COR-L47 (cell line): ENCODE results near the gene POC1A.

Experiments used
- DNase-seq: peaks from one replicate; lab custom pipeline; 2025; lab: John Stamatoyannopoulos, UW

POC1A gene

DNA sequence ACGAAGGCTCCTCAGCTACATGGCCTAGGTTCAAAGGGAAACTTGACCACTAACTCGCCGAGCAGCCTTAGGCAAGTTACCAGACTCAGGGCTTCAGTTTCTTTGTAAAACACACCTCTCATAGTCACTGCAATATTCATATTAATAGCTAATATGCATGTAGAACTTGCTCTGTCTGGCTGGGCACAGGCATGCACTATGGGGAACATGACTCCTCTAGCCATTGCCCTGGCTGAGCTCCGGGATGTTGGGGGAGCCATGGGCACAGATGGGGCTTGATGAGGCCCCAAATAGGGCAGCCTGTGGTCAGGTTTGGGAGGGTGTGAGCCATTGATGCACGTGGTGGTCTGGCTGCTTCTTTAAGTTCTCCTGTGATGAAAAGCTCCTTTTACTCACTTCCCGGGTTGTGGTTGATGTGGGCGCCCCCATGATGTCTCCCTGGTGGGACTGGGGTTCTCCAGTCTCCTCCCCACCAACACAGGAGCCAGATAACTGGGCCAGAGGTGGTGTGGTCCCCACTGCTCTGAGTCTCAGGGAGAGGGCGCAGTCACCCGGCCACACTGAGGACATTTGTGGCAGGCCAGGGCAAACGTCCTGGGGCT, 68.4 kb downstream of the POC1A start:
- no peak for DNase-seq

DNA sequence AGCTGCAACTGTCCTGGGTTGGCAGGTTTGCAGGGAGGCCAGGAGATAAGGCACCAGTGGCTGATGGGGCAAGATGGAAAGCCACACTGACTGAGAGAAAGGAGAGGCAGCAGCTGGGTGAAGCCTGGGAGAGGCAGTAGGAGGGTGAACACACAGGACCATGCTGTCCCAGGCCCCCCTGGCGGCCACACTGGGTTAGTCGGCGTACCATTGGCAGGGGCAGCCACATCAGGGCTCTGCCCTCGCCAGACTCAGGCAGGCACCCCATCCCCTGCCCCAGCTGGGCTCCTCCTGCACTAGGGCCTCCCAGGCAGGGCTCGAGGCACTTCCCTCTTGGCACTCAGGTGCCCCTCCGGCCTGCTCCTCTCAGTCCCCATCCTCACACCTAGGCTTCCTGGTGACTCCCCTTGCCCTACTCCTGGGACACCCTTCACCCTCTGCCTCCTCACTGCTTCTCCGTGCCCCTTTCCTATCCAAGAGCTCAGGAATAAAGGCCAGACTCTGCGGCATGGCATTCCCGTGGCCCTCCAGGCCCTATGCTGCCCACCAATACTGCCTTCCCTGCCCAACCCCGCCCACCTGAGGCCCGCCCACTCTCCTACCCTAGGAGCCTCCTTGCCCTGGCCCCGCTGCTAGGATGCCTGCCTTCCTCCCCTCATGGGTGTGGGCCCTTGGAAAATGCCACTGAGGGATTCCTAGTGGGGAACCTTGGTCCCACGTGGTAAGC, 69.1 kb downstream of the POC1A start:
- DNase-seq = no peak

DNA sequence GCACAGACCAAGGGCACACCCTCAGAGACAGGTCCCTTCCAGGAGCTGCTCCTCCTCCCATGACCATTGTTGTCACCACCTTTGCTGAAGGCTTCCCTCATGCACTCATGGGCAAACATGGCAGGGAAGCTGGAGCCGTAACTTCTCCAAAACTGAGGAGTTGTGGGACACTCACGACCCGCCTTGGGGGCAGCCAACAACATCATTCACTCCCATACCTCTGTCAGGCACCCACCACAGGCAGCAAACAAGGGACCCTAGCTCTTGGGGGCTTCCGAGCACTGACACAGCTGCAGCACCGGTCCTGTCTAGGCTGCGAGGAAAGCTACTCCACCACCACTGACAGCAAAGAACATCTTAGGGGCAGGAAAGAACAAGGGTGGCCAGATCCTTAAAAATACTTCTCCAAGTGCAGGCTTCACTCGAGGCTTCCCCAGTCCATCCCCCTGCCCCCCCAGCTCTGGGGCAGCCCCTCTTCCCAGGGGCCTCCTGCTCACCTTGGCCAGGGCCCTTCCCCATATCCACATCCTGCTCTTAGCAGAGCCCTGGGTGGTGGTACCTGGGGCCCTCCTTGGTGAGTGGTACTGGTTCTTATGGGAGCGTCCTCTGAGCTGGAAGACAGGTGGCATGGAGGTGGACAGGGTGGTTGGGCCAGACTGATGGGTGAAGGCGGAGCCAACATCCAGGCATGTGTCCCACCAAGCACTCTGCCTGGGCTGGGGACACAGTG, 69.8 kb downstream of the POC1A start:
- no peak for DNase-seq

DNA sequence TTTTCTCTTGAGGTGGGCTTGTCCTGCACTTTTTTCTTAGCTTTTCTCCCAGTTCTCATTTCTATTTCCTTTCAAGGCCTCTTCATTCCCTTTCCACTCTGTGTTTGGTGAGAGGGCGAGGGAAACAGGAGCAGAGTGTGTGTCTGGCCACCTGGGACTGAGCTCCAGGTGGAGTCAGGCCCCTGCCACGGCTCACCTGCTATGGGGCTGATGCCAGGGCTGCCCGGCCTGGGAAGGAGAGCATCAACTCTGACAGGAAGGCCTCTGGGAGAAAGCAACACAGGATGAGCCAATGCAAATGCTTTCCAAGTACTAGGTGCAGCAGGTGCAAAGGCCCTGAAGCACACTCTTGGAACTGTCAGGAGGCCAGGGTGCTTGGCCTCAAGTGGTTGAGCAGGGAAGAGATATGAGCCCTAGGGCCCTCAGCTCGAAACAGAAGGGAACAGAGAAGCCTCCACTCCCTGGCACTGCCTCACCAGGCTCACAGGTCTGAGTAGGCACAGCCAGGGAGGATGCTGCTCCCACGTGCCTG, 70.6 kb downstream of the POC1A start:
- DNase-seq = no peak

DNA sequence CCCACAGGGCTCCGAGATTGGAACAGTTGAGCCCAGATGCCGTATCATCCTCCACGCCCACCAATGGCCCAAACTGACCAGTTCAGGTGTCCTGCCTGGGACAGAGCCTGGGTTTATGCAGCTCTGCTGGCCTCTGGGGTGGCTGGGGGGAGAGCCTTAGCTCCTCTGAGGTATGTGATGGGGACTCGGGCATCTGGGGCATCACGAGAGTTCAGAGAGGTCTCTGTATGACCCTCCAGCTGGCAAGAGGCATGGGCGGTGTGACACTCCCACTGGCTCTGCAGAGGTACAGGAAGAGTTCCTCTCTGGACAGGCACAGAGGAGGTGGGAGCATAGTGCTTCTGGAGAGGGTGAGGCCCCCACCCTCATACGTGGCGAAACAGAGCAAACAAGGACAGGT, 71.3 kb downstream of the POC1A start:
- no peak for DNase-seq

DNA sequence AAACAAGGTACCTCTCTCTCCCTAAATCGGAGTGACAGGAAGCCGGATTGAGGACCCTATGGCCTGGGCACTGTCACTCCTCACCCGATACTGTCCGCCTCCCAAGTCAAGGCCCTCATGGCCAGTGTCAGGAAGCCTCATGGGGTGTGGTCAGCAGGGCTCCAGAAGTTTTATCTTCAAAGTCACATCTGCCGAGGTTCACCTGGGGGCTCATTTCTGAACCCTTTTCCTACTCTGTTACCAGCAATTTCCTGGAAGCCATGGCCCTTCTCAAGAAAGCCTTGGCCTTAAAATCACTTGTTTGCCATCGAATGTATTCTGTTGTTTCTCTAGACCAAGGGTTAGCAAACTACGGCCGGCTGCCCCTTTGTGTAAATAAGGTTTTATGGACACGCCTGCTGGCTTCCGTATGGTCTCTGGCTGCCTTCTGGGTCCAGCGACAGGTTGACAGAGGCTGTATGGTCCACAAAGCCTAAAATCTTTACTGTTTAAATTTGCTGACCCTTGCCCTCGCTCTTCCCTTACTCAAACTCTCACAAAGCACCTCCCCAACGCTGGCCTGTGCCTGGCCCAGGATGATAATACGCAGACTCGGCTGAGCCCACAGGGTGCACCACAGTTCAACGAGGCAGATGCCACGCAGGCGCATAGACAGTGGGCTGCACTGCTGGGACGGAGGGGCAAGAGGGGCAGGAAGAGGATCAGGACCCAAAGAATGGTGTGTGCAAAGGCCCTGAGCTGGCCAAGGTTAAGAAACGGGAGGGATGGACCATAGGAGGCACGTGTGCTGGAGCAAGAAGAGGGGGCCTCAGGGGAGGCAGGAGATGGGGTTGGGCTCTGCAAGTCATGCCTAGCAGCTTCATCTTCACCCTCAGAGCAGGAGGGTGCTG, 73.1 kb downstream of the POC1A start:
- DNase-seq = no peak

DNA sequence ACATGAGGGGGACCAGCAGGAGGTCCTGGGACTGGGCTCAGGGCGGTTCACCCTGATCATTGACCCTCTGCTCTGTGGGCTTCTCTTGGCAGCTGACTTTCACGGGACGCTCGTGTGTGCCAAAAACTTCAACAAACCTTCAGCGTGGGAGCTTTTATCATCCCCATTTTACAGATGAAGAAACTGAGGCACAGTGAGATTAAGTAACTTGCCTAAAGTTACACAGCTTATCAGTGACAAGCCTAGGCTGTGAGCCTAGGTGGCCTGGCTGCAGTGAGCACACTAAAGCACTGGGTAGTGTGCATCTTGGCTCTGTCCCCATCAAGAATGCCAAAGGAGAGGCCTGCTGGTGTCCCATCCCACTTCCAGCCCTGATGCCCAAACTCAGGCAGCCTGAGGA, 74.3 kb downstream of the POC1A start:
- no peak for DNase-seq

DNA sequence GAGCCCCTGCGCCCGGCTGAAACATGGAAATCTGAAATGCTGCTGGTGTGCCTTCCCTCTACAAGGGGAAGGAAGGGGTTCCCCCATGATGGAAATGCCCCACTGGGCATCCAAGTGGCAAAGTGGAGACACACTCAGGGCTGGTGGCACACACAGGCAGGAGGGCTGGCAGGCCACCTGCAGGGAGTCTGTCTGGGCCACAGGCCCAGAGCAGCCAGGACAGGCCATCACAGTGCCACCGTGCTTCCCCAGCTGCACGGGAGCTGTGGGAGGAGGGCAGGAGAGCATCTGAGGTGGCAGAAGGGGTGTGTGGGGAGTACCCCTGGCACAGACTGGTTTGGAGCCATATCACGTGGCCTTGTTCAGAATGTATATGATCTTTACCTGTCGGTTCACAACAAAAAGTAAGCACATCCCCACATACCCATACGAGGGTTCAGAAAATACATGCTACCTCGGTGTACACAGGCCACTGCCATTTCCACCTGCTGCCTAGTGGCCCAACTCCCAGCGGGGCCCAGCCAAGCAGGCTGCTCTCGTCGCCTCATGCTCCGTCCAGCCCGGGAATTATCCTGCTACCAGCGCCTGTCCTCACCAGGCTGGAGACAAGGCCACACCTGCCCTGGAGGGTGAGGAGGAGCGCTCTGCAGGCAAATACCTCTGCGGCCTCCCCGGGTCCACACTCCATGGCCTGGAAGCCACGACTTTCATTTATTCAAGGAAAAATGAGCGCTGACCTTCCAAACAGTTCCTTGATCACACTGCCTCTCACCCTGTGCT, 75.3 kb downstream of the POC1A start:
- DNase-seq = no peak

DNA sequence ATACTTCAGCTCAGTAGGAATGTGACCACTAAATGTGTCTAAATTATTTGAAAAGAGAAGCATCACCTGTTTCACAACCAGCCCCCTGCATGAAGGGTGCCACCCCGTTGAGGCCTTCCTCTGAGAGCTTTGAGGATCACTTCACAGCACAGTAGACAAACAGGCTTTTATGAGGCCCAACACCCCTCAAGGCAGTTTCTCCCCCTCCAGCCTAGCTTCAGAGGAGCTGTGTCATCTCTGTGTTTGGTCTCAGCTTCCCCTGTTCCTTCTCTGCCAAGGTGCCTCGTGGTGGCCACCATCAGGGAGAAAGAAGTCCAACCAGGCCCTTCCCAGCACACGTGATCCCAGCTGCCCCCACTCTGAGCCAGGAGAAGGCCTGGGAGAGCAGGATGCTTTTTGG, 76.3 kb downstream of the POC1A start:
- no peak for DNase-seq

DNA sequence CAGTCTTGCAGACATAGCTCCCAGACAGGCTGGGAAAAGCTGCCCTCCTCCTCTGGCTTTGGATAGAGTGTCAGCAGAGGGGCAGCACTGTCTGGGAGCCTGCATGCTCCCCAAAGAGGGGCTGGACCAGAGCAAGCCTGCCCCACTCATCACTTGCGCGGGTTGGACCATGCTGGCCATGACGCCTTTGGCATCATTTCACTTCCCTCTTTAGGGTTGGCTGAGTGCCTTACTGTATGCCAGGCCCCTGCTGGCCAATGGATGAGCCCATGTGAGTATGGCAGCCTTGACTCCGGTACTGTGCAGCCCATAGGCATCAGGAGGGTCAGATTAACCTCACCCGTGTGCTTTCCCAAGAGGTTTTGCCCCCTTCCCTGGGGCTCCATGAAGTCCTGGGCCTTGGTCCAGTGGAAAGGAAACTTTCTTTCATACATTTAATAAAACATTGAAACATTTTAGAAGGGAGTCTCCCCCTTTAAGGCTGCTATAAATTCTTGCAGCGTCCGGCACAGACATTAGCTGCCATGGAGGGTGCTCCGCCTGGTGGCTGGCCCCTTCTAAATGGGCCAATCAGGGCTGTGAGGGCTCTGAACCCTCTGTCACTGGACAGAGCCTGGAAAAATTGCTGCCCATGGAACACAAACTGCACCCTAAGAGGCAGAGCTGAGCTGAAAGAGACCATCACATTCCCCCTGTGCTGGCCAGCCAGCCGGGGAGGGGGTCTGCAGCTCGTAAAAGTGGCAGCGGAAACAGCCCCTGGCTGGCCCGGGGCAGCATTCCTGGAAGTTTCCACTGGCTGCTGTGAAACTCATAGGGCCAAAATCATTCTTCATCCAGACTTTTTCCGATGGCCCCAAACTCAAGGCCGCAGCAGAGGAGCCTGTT, 77.1 kb downstream of the POC1A start:
- DNase-seq = no peak

DNA sequence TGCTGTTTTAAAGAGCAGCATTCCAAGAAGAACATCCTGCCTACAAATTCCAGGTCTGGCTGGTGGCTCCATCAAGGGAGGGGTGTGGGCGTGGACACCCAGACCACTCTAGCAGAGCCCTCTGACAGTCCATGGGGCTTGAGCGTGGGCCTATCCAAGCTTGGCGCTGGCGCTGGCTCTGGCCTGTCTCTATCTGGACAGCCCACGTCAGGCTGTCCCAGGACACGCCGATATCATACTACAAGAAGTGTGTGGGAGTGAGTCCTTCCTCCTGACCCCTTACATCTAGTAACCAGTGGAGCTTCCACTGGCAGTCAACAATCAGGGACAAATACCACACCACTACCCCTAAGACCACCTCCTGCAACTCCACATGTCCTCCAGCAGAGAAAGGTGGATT, 80.7 kb downstream of the POC1A start:
- DNase-seq = no peak

DNA sequence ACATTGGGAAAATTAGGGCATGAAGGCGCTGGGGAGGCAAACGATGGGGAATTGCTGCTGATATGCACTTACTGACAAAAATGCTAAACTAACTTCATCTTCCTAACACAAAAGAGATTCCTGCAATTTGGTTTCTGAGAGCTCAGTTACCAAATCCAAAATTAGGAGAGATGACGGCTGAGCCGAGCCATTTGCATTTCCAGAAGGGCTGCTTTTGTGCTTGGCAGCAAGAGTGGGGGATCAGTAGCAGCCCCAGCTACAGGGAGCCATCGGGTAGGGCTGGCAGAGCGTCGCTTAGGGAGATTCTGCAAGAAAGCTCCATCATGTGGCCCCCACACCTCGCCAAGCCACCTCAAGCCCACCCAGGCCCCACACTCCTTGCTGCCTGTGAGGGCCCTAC, 81.8 kb downstream of the POC1A start:
- no peak for DNase-seq

DNA sequence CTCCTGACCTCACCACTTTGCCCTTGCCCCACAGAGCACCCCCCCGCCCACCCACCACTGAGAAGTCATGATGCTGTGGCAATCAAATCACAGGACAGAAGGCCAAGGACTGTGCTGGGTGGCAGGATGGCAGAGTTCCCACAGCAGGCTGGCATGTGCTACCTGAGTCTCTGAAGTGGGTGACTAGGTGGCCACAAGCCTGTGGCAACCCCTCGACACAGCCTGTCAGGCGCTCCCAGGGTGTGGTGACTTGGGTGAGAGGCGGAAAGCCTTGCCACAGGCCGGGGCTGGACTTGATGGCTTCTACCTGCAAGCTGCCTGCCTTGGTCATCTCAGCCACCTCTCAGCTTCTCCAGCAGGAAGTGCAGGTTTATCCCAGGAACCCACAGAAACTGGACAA, 82.2 kb downstream of the POC1A start:
- DNase-seq = no peak

DNA sequence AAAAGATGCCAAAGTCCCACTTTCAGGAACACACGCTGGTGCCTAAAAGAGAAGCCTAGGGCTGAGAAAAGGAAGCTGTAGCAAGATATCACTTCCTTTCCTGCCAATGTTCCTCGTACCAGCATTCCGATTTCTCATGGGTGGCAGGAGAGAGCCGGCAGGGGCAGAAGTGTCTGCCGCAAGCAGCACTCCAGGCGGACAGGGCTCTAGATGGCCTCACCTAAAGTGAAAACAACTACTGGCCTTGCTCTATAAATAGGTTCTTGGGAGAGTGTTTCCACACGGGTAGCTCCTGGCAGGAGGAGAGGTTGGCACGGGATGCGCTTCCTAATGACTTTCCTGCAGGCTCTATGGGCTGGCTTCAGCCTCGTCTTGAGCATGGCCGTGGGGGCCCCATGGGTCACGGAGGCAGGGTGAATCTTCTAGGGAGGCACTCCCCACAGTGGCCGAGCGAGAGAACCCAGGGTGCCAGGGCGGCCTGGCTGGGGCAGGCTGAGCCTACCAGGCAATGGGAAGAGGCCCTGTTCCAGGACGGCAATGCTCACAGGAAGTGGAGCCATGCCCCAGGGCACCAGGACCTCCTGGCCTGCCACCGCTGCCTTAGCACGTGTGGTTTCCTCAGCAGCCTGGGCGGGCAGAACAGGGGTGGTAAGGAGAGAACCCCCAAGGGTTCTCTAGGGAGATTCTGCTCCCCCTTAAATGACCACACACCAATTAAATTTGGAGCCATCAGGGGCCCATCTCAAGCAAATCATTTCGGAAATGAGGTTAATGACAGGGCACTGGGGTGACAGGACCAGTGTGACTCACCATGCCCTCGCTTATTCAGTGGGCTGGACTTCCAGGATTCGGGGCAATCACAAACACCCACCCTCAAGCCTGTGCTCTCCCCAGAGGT, 83.2 kb downstream of the POC1A start:
- no peak for DNase-seq

DNA sequence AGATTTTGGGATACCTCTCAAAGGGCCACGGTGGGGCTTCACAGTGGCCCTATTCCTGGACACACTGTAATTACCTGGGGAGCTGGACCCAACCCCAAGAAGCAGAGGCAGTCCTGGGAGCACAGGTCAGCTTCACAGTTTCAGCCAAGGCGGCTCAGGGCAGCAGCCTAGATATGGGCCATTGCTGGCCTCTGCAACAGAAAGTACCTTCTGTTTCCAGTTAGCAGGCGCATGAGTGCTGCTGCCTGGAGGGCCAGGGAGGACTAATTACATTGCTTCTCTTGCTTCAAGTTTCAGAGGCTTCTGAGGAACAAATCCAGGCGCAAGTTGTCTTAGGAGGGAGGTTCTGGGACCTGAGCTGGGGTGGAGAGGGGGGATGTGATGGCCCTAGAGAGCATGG, 84.4 kb downstream of the POC1A start:
- DNase-seq = no peak

DNA sequence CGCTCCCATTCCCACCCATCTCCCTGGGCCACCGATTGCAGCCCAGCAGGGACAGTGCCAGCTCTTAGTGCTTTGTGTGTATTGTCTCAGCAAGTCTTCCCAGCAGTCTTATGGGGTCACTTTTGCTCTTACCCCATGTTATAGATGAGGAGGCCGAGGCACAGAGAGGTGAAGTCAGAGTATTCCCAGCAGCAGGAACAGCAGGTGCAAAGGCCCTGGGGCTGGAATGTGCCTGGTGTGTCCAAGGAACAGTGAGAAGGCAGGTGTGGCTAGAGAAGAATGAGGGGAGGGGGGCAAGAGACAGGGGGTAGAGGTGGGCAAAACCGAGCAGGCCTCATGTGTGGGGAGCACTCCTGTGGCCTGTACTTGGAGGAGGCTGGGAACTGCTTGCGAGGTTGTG, 85.1 kb downstream of the POC1A start:
- DNase-seq = no peak

DNA sequence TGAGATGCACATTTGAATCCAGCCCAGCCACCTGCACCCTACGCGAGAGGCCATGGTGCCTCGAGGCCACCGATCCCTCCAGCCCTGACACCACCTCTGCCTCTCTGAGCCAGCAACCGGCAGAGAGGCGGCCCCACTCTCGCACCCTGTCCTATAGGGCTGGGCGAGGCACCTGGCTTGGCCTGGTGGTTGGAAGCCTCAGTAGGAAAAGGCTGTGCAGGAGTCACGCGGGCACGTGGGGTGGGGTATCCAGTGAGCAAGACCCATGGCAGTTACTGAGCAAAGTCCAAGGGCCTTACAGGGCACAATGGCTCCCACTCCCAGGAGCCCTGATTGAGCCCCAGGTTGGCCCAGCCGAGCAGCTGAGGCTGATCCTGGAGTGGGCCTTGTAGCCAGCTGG, 85.5 kb downstream of the POC1A start:
- DNase-seq = no peak

DNA sequence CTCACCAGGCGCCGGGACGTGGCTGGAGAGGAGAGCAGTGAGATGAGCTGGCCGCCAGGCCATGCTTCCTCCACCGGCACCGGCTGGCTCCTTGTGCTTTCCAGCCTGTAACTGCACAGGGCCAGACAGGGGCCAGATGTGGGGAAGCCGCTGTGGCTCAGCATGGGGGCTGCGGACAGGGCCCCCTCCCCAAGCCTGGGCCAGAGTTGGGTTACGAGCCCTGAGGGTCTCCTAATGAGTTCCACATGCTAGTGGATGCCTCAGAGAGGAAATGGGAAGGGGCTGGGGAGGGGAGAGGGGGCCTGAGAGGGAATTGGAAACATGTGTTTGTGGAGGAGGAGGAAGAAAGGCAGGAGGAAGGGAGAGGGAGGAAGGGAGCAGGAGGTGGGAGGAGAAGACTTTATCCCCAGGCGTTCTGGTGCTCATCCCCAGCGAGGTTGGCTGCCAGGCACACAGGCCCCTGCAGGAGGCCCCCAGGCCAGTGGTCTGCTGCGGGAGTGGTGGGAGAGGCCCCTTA, 86.1 kb downstream of the POC1A start:
- no peak for DNase-seq

DNA sequence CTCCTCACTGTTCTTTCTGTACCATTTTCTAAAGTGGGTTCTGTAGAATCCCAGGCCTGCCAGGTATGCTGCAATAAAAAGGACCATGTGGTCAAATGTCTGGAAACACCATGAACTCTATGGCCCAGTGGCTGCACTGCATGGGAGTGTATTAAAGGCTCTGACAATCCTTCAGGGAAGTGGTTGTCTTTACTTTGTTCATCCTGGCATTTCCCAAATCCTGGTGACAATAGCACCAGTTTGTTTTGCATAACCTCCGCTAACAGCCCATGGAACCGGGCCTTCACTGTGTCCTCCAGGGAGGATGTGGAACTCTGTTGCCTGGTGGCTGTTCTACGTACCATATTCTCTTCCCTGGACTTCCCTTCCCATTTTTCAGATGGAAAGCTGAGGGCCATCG, 86.7 kb downstream of the POC1A start:
- no peak for DNase-seq
